ENCODE results near the gene PHTF1.

GRCh38 chr1:113747376-113747775 is 11.9 kb downstream of the PHTF1 start:
- TF ChIP-seq, protein P1, sequence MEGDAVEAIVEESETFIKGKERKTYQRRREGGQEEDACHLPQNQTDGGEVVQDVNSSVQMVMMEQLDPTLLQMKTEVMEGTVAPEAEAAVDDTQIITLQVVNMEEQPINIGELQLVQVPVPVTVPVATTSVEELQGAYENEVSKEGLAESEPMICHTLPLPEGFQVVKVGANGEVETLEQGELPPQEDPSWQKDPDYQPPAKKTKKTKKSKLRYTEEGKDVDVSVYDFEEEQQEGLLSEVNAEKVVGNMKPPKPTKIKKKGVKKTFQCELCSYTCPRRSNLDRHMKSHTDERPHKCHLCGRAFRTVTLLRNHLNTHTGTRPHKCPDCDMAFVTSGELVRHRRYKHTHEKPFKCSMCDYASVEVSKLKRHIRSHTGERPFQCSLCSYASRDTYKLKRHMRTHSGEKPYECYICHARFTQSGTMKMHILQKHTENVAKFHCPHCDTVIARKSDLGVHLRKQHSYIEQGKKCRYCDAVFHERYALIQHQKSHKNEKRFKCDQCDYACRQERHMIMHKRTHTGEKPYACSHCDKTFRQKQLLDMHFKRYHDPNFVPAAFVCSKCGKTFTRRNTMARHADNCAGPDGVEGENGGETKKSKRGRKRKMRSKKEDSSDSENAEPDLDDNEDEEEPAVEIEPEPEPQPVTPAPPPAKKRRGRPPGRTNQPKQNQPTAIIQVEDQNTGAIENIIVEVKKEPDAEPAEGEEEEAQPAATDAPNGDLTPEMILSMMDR (IDR thresholded peaks at IDR 0.05): no peak
- TF ChIP-seq POLR2AphosphoS5 (IDR thresholded peaks at IDR 0.05) (no peak), POLR2A (IDR thresholded peaks at IDR 0.05) (no peak), EP300 (IDR thresholded peaks at IDR 0.05) (no peak)
